Tibial nerve (tissue), 4 donors: Measurements from ENCODE around the gene RPS25.

Experiments
- CTCF ChIP-seq, 5 experiments: fragments of 200-600 bp in 3 of 5; fragments of 450-650 bp in 2 of 5; sonication (generic) in 3 of 5; IDR thresholded peaks; one replicate each; pipeline ENCODE4 v1.5.1; 2016 to 2019; ENCODE audit warnings: antibody characterized with exemption in 5 of 5, mild to moderate bottlenecking in 3 of 5, moderate library complexity in 2 of 5
- EP300 ChIP-seq, 2 donors: sonication (generic); formaldehyde crosslinking; IDR thresholded peaks; one replicate each; pipeline ENCODE4 v1.6.1; 2017; ENCODE audit warnings: antibody characterized with exemption in 2 of 2, mild to moderate bottlenecking in 1 of 2

- TF ChIP-seq CTCF (IDR thresholded peaks at IDR 0.05) (no peak), EP300 (IDR thresholded peaks at IDR 0.05) (no peak)
Observed at GRCh38 chr11:119044708-119045107, 26.6 kb upstream of the RPS25 start.
